ENCODE results near the gene HIRA.
"Not testable (repeated sequence)": the region's sequence is repeated elsewhere in the genome, so short reads cannot be mapped to it uniquely, and the experiment has no call there.

HIRA gene

DNA sequence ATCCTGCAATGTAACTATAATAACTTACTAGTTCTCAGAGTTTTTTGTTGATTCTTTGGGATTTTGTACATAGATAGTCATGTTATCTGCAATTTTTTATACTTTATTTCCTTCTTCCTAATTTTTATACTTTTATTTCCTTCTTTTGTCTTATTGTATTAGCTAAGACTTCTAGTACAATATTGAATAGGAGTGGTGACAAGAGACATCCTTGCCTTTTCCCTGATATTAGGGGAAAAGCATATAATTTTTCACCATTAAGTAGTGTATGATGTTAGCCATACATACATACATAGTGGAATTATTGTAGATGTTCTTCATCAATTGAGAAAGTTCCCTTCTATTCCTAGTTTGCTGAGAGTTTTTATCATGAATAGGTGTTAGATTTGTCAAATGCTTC is 112.3 kb downstream of the HIRA start:
- peaks cover 28% of the 10 kb centered on the region for H3K36me3 Mint-ChIP-seq (ENCODE audit: low read depth)
- H3K4me3 Mint-ChIP-seq: no peak overlapping the region
- peaks cover 41% of the 10 kb centered on the region for H3K9me3 Mint-ChIP-seq
- no peaks in the 10 kb centered on the region for H3K4me1 Mint-ChIP-seq
- H3K27me3 Mint-ChIP-seq (ENCODE audit: low read depth): no peaks in the 10 kb centered on the region
- H3K27ac Mint-ChIP-seq: no peak overlapping the region
- TF ChIP-seq, protein P1, sequence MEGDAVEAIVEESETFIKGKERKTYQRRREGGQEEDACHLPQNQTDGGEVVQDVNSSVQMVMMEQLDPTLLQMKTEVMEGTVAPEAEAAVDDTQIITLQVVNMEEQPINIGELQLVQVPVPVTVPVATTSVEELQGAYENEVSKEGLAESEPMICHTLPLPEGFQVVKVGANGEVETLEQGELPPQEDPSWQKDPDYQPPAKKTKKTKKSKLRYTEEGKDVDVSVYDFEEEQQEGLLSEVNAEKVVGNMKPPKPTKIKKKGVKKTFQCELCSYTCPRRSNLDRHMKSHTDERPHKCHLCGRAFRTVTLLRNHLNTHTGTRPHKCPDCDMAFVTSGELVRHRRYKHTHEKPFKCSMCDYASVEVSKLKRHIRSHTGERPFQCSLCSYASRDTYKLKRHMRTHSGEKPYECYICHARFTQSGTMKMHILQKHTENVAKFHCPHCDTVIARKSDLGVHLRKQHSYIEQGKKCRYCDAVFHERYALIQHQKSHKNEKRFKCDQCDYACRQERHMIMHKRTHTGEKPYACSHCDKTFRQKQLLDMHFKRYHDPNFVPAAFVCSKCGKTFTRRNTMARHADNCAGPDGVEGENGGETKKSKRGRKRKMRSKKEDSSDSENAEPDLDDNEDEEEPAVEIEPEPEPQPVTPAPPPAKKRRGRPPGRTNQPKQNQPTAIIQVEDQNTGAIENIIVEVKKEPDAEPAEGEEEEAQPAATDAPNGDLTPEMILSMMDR (IDR thresholded peaks at IDR 0.05; ENCODE audit: unreplicated experiment in 3 of 3): no peak

DNA sequence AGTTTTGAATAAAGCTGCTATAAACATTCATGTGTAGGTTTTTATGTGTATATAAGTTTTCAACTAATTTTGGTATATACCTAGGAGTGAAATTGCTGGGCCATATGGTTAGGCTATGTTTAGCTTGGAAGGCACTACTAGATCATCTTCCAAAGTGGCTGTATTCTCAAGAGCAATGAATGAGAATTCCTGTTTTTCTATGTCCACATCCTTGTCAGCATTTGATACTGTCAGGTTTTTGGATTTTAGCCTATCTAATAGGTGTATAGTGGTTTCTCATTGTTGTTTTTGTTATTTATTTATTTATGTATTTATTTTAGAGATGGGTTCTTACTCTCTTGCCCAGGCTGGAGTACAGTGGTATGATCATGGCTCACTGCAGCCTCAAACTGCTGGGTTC is 113.7 kb downstream of the HIRA start:
- Mint-ChIP-seq H3K27ac (no peak overlapping the region), H3K4me3 (no peak overlapping the region), H3K36me3 (ENCODE audit: low read depth) (peaks cover 31% of the 10 kb centered on the region), H3K27me3 (ENCODE audit: low read depth) (no peaks in the 10 kb centered on the region), H3K9me3 (peaks cover 41% of the 10 kb centered on the region), H3K4me1 (no peaks in the 10 kb centered on the region)
- TF ChIP-seq, protein P1 (IDR thresholded peaks at IDR 0.05; ENCODE audit: unreplicated experiment in 3 of 3): no peak

DNA sequence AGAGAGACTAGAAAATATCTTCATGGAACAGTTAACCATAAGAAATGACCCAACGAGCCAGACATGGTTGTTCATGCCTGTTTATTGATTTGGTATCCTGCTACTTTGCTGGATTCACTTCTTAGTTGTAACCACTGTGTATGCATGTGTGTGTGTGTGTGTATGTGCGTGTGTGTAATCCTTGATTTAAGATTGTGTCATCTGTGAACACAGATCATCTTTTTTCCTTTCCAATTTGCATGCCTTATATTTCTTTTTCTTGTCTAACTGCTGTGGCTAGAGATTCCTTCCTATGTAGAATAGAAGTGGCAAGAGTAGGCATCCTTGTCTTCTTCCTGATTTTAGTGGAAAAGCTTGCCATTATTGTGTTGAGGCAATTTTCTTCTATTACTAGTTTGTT is 123.7 kb downstream of the HIRA start:
- no peaks in the 10 kb centered on the region for H3K9me3 Mint-ChIP-seq

DNA sequence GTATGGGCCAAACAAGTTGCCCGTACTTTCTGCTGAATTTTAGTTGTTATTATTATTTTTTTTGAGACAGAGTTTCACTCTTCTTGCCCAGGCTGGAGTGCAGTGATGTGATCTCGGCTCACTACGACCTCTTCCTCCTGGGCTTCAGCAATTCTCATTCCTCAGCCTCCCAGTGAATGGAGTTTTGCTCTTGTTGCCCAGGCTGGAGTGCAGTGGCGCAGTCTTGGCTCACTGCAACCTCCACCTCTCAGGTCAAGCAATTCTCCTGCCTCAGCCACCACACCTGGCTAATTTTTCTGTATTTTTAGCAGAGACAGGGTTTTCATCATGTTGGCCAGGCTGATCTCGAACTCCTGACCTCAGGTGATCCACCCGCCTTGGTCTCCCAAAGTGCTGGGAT is 125.0 kb downstream of the HIRA start:
- not testable (repeated sequence) for H3K4me3 Mint-ChIP-seq; H3K36me3 Mint-ChIP-seq (ENCODE audit: low read depth); H3K27ac Mint-ChIP-seq; H3K9me3 Mint-ChIP-seq; H3K4me1 Mint-ChIP-seq; H3K27me3 Mint-ChIP-seq (ENCODE audit: low read depth)

More for the DNA sequence above, 123.7 kb downstream of the HIRA start:
- no peaks in the 10 kb centered on the region for H3K27me3 Mint-ChIP-seq (ENCODE audit: low read depth)
- TF ChIP-seq, protein P1 (IDR thresholded peaks at IDR 0.05; ENCODE audit: unreplicated experiment in 3 of 3): no peak
- H3K36me3 Mint-ChIP-seq (ENCODE audit: low read depth): no peaks in the 10 kb centered on the region
- H3K4me3 Mint-ChIP-seq: no peak overlapping the region
- no peaks in the 10 kb centered on the region for H3K4me1 Mint-ChIP-seq
- no peak overlapping the region for H3K27ac Mint-ChIP-seq

DNA sequence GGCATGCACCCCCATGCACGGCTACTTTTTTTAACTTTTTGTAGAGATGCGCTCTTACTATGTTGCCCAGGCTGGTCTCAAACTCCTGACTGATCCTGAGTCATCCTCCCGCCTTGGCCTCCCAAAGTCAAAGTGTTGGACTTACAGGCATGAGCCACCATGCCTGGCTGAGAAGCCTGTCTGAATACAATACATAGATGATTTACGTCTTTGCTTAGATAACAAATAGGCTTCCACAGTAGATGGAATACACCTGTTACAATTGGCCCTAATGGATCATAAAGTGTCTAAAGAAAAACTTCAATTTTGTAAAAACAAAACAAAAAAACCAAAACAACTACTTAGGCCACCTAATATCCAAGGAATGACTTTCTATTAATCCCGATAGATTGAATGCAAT is 127.0 kb downstream of the HIRA start:
- Mint-ChIP-seq H3K4me3 (no peak overlapping the region), H3K9me3 (no peaks in the 10 kb centered on the region), H3K27ac (no peak overlapping the region), H3K36me3 (ENCODE audit: low read depth) (no peaks in the 10 kb centered on the region), H3K27me3 (ENCODE audit: low read depth) (no peaks in the 10 kb centered on the region), H3K4me1 (no peaks in the 10 kb centered on the region)
- TF ChIP-seq, protein P1 (IDR thresholded peaks at IDR 0.05; ENCODE audit: unreplicated experiment in 3 of 3): no peak

DNA sequence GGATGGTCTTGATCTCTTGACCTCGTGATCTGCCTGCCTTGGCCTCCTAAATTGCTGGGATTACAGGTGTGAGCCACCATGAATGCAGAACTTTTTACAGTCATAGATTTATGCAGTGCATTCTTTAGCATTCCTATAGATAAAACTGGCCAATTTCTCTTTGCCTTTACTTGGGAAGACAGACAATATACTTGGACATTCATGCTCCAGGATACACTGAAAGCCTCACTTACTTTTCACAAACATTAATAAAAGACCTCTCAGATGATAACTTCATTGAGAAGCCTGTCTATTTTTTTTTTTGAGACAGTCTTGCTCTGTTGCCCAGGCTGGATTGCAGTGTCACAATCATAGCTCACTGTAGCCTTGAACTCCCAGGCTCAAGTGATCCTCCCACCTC is 127.7 kb downstream of the HIRA start:
- no peaks in the 10 kb centered on the region for H3K36me3 Mint-ChIP-seq (ENCODE audit: low read depth)
- H3K9me3 Mint-ChIP-seq: no peaks in the 10 kb centered on the region
- H3K4me3 Mint-ChIP-seq: no peak overlapping the region
- TF ChIP-seq, protein P1 (IDR thresholded peaks at IDR 0.05; ENCODE audit: unreplicated experiment in 3 of 3): no peak
- no peaks in the 10 kb centered on the region for H3K4me1 Mint-ChIP-seq
- H3K27ac Mint-ChIP-seq: no peak overlapping the region
- no peaks in the 10 kb centered on the region for H3K27me3 Mint-ChIP-seq (ENCODE audit: low read depth)
